Common myeloid progenitor, CD34-positive (primary cell): ENCODE results near the gene KNDC1.

Source experiments
- CTCF ChIA-PET: fragments of 350-600 bp; sonication (Branson Sonifier 250); formaldehyde crosslinking; loops from one replicate; lab custom pipeline; 2021; ENCODE audit warnings: antibody characterized with exemption; lab: Charles Lee
- POLR2A ChIA-PET: fragments of 350-600 bp; sonication (Branson Sonifier 250); formaldehyde crosslinking; loops from one replicate; lab custom pipeline; 2021; ENCODE audit warnings: antibody characterized with exemption; lab: Charles Lee
- DNase-seq, 3 donors: peaks; one replicate each; pipeline versions ENCODE4 v3.0.0 to v3.0.0-alpha.2; 2013
- H3K27ac ChIP-seq, 2 experiments: 1 replicate in 1 of 2; 2 replicates in 1 of 2; pipeline ENCODE4 v1.7.0; 2013; ENCODE audit warnings: inconsistent platforms in 2 of 2, low read length in 2 of 2, mild to moderate bottlenecking in 2 of 2, low read depth in 1 of 2, moderate library complexity in 1 of 2; ENCODE audit not compliant: severe bottlenecking in 2 of 2, insufficient read depth in 1 of 2, poor library complexity in 1 of 2
- H3K27me3 ChIP-seq, 5 experiments: replicated peaks in 2 of 5; 1 replicate in 3 of 5; 2 replicates in 2 of 5; pipeline versions ENCODE4 v1.6.1 to v1.7.0; 2013; ENCODE audit warnings: low read length in 4 of 5, mild to moderate bottlenecking in 2 of 5, moderate library complexity in 2 of 5, inconsistent platforms in 1 of 5; ENCODE audit not compliant: insufficient read depth in 5 of 5, control insufficient read depth in 4 of 5
- H3K36me3 ChIP-seq, 4 experiments: 1 replicate in 2 of 4; 2 replicates in 2 of 4; pipeline versions ENCODE4 v1.6.1 to v1.7.0; 2013; ENCODE audit warnings: low read length in 3 of 4, control low read depth in 1 of 4, mild to moderate bottlenecking in 1 of 4; ENCODE audit not compliant: control insufficient read depth in 4 of 4, insufficient read depth in 4 of 4
- H3K4me1 ChIP-seq, 4 experiments: 1 replicate in 3 of 4; 2 replicates in 1 of 4; pipeline versions ENCODE4 v1.6.1 to v1.7.1; 2013; ENCODE audit warnings: low read length in 3 of 4, mild to moderate bottlenecking in 3 of 4, control low read depth in 1 of 4, inconsistent platforms in 1 of 4, moderate library complexity in 1 of 4; ENCODE audit not compliant: control insufficient read depth in 4 of 4, insufficient read depth in 4 of 4; ENCODE audit errors: control extremely low read depth in 1 of 4
- H3K4me3 ChIP-seq, 7 experiments: 1 replicate in 4 of 7; 2 replicates in 3 of 7; pipeline versions ENCODE4 v1.5.1 to v1.7.0; 2013; ENCODE audit warnings: mild to moderate bottlenecking in 7 of 7, low read length in 6 of 7, moderate library complexity in 6 of 7, inconsistent platforms in 2 of 7, low read depth in 2 of 7, control low read depth in 1 of 7; ENCODE audit not compliant: insufficient read depth in 4 of 7, control insufficient read depth in 1 of 7; ENCODE audit errors: extremely low read depth in 1 of 7
- H3K9me3 ChIP-seq, 5 experiments: 1 replicate in 4 of 5; 2 replicates in 1 of 5; pipeline versions ENCODE4 v1.6.1 to v1.7.1; 2013; ENCODE audit warnings: low read length in 4 of 5, mild to moderate bottlenecking in 2 of 5, inconsistent platforms in 1 of 5, low read depth in 1 of 5, moderate library complexity in 1 of 5; ENCODE audit not compliant: control insufficient read depth in 4 of 5, insufficient read depth in 2 of 5; ENCODE audit errors: control extremely low read depth in 1 of 5
- WGBS: methylation state at CpG from one replicate; pipeline ENCODE4 v1.1.5; 2013; ENCODE audit not compliant: insufficient coverage; 5-methylcytosine and 5-hydroxymethylcytosine counted together

KNDC1 gene

DNA sequence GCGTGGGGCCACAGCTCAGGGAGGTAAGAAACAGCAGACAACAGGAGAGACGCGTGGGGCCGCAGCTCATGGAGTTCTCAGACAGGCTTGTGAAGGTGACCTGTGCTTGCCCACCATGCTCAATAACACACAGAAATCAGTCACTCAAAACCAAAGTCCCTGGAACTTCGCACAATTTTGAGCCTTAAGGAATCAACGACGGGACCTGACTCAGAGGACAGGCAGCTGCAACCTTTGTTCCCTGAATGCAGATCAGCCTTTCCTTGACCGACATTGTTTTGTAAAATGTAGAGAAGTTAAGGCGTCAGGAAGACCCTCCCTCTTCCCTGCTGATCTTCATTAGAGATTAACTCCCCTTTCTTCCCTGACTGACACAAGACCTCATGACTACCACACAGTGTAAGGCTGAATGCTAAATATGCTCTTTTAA lies 8.5 kb upstream of the KNDC1 start:
- WGBS, result 67% methylated on average over 6 of the region's 9 CpGs
- POLR2A ChIA-PET, result interaction anchor here (0.6 kb wide), 1 partner anchor 33 kb away, joined by 5 read pairs; no protein-coding TSS in a partner anchor
- Histone ChIP-seq H3K4me1 (no peaks in the 10 kb centered on the region), H3K27ac (no peak overlapping the region), H3K36me3 (no peaks in the 10 kb centered on the region), H3K9me3 (peaks cover 0 to 21% (median 4%) of the 10 kb centered on the region in 5 experiments), H3K4me3 (no peak overlapping the region), H3K27me3 (peaks cover 2 to 44% (median 7%) of the 10 kb centered on the region in 5 experiments)
- DNase-seq, result no peak
- CTCF ChIA-PET, result interaction anchor here (1.6 kb wide), 1 partner anchor 27 kb away, joined by 3 read pairs; no protein-coding TSS in a partner anchor

DNA sequence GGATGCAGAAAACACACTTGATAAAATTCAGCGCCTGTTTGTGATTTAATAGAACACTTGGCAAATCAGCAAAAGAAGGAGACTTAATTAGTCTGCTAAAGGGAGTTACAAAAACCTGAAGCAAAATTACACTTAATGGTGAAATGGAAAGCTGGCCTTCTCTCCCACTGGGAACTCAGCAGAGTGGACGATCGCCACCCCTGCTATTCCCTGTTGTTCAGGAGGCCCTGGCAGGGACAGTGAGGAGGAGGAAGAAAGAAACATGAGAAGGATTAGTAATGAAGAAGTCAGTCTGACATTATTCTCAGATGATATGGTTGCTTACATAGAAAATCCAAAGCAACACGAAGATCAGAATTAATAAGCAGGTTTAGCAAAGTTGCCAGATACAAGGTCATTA lies 5.6 kb upstream of the KNDC1 start:
- H3K27ac ChIP-seq, result no peak overlapping the region
- H3K4me3 ChIP-seq, result no peak overlapping the region
- H3K36me3 ChIP-seq, result no peaks in the 10 kb centered on the region
- H3K4me1 ChIP-seq, result no peaks in the 10 kb centered on the region
- H3K9me3 ChIP-seq, result peaks cover 0 to 5% (median 0%) of the 10 kb centered on the region in 5 experiments
- DNase-seq, result no peak
- ChIA-PET POLR2A (no interaction called here), CTCF (interaction anchor here (1.8 kb wide), 1 partner anchor 10 kb away, joined by 5 read pairs; no protein-coding TSS in a partner anchor)
- 100% methylated on average over 1 of the region's 4 CpGs for WGBS
- H3K27me3 ChIP-seq, result peaks cover 2 to 56% (median 10%) of the 10 kb centered on the region in 5 experiments

DNA sequence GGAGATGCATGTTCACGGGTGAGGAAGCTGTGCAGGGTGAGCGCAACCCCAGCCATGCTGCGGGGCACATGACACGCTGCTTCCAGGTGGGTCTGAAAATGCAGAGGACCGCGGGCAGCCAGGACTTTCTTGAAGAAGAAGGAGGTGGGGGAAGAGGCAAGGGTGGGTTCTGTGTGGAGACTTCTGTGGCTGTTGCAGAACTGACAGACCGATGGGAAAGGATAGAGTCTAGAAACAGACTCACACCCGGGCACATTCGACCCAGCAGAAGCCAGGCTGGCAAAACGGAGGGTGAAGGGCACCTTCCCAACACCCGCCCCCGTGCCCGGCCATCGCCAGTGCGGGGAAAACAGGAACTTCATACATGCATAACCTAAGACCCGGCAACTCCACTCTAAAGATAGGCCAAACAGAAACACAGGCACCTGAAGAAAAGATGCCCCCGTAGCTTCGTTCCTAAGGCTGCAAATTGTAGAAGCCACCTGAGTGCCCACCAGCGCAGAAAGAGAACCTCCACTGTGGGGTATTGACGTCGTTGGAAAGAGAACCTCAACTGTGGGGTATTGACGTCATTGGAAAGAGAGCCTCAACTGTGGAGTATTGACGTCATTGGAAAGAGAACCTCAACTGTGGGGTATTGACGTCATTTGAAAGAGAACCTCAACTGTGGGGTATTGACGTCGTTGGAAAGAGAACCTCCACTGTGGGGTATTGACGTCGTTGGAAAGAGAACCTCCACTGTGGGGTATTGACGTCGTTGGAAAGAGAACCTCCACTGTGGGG lies 4.8 kb upstream of the KNDC1 start:
- POLR2A ChIA-PET, result no interaction called here
- 87% methylated on average over 12 of the region's 30 CpGs for WGBS
- Histone ChIP-seq H3K27me3 (peaks cover 2 to 51% (median 11%) of the 10 kb centered on the region in 5 experiments), H3K4me1 (no peaks in the 10 kb centered on the region), H3K9me3 (peaks cover 0 to 3% (median 0%) of the 10 kb centered on the region in 5 experiments), H3K27ac (no peak overlapping the region), H3K36me3 (no peaks in the 10 kb centered on the region), H3K4me3 (no peak overlapping the region)
- CTCF ChIA-PET, result no interaction called here
- no peak for DNase-seq

DNA sequence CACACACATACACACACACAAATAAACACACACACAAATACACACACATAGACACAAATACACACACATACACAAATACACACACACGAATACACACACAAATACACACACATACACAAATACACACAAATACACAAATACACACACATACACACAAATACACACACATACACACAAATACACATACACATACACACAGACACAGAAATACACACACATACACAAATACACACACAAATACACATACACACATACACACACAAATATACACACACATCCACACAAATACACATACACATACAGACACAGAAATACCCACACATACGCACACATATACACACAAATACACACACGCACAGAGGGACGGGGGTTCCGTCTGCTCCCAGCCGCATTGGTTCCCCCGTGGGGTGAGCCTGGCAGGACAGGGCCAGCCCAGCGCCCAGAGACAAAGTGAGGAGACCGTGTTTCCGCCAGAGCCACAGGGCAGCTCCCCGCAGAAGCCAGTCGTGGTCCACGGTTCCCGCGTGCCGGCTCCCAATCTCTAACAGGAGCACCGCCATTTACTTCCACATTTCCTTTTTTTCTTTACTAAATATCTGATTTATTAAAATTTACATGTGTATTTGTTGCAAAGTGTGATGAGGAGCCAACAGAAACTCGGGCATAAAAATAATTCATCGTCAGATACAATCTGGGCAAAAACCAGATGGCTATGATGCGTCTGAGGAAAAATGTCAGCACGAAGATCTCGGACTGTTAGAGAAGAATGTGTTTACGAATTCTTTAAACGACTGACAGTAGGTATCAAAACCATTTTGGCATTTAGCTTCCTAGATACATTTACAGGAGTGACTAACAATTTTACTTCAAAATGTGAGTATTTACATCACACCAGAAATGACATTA lies 3.1 kb upstream of the KNDC1 start:
- ChIA-PET CTCF (no interaction called here), POLR2A (no interaction called here)
- peaks cover 2 to 58% (median 14%) of the 10 kb centered on the region in 5 experiments for H3K27me3 ChIP-seq
- H3K9me3 ChIP-seq, result no peaks in the 10 kb centered on the region
- H3K36me3 ChIP-seq, result no peaks in the 10 kb centered on the region
- H3K4me3 ChIP-seq, result no peak overlapping the region
- 96% methylated on average over 4 of the region's 24 CpGs for WGBS
- peaks cover 0 to 12% (median 7%) of the 10 kb centered on the region in 4 experiments for H3K4me1 ChIP-seq
- peak in 2 of 3 donors; percentile 13 to 33 for DNase-seq
- no peak overlapping the region for H3K27ac ChIP-seq

DNA sequence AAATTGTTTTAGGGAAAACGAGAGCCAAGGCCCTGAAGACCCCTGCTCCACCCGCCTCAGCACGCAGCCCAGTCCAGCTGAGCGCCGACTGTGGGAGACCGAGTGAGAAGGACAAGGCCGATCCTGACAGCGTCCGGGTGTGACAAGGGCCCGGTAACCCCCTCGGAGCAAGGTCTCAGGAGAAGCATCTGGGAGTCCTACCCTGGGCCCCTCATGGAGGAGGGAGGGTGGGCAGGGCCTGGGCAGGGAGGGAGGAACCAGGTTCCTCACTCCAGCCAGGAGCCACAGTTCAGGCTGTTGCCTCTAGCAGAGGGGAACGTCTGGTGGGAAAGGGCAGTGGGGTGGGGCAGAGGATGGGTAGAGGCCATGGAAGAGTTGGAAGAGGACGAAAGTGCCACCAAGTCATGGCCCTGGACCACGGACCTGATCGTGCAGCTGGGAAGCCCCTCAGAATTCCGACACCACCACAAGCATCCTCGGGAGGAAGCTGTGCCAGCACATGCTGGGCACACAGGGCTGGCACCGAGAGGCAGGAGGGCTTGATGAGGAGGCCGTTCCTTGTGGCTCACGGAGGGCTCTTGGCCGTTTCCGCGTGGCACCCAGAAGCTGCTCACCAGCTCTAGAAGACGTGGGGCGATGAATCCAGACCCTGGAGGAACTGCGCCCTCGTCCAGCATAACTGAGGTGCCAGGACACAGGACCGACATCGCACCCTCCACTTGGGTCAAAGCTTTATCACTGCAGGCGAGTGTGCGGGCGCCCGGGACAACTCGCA lies 2.2 kb upstream of the KNDC1 start:
- ChIA-PET CTCF (no interaction called here), POLR2A (no interaction called here)
- no peaks in the 10 kb centered on the region for H3K9me3 ChIP-seq
- DNase-seq, result no peak
- peaks cover 0 to 12% (median 7%) of the 10 kb centered on the region in 4 experiments for H3K4me1 ChIP-seq
- H3K27me3 ChIP-seq, result peaks cover 2 to 63% (median 22%) of the 10 kb centered on the region in 5 experiments
- 79% methylated on average over 29 of the region's 34 CpGs for WGBS
- peak overlapping the region in 1 of 7 experiments; percentile 9 for H3K4me3 ChIP-seq
- H3K27ac ChIP-seq, result no peak overlapping the region
- H3K36me3 ChIP-seq, result no peaks in the 10 kb centered on the region

DNA sequence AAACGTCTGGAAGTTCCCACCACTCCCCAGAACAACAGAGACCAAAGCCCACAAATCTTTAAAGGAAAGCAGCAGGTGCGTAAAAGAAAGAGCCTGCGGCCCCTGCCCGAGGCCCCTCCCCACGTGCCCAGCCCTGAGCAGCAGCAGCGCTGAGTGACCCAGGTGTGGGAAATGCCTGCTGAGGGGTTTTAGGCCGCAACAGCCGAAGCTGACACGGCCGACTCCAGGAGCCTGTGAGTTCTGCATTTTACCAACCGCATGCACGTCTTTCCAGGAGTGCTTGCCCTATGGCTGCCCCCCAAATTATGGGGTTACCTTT lies 1.6 kb upstream of the KNDC1 start:
- H3K9me3 ChIP-seq, result no peaks in the 10 kb centered on the region
- no peak overlapping the region for H3K4me3 ChIP-seq
- CTCF ChIA-PET, result no interaction called here
- WGBS, result 54% methylated on average over 7 of the region's 12 CpGs
- H3K27ac ChIP-seq, result no peak overlapping the region
- no peaks in the 10 kb centered on the region for H3K36me3 ChIP-seq
- H3K4me1 ChIP-seq, result peaks cover 0 to 12% (median 7%) of the 10 kb centered on the region in 4 experiments
- no peak for DNase-seq
- POLR2A ChIA-PET, result no interaction called here
- peaks cover 2 to 69% (median 25%) of the 10 kb centered on the region in 5 experiments for H3K27me3 ChIP-seq
